Glomerular visceral epithelial cell (primary cell): Measurements from ENCODE around the gene SPDYC.
"Not testable (repeated sequence)": the region's sequence is repeated elsewhere in the genome, so short reads cannot be mapped to it uniquely, and the experiment has no call there.

Source experiments
- DNase-seq: peaks from one replicate; pipeline ENCODE4 v3.0.0-alpha.2; 2016; ENCODE audit errors: extremely low spot score

SPDYC gene

GRCh38 chr11:65134240-65134951 lies 35.6 kb upstream of the SPDYC start, which contains the start of gene SYVN1:
Gene SYVN1, minus strand, starts transcription at chr11:65134519. Its CDS starts 918 bp downstream, at chr11:65133601.
- peak; percentile 80 for DNase-seq

GRCh38 chr11:65134952-65135632 lies 34.9 kb upstream of the SPDYC start:
- peak; percentile 95 for DNase-seq

- no peak for DNase-seq
Observed at GRCh38 chr11:65135633-65136145, 34.3 kb upstream of the SPDYC start.

GRCh38 chr11:65136515-65137096 lies 33.4 kb upstream of the SPDYC start:
- DNase-seq, result no peak

GRCh38 chr11:65141896-65142494 lies 28.0 kb upstream of the SPDYC start:
- DNase-seq, result no peak

- no peak for DNase-seq
Observed at GRCh38 chr11:65147352-65148075, 22.5 kb upstream of the SPDYC start.

GRCh38 chr11:65148657-65149056 lies 21.4 kb upstream of the SPDYC start:
- no peak for DNase-seq

- DNase-seq, result not testable (repeated sequence)
Observed at GRCh38 chr11:65150131-65150508, 19.9 kb upstream of the SPDYC start.

GRCh38 chr11:65150509-65151299 lies 19.3 kb upstream of the SPDYC start:
- DNase-seq, result peak; percentile 89

- DNase-seq, result no peak
Observed at GRCh38 chr11:65151331-65151899, 18.6 kb upstream of the SPDYC start.

- no peak for DNase-seq
Observed at GRCh38 chr11:65152122-65152521, 17.9 kb upstream of the SPDYC start.

GRCh38 chr11:65156256-65156655 lies 13.8 kb upstream of the SPDYC start:
- no peak for DNase-seq

GRCh38 chr11:65156926-65157325 lies 13.1 kb upstream of the SPDYC start:
- no peak for DNase-seq

- DNase-seq, result no peak
Observed at GRCh38 chr11:65157336-65157735, 12.7 kb upstream of the SPDYC start.

GRCh38 chr11:65159012-65159411 lies 11.0 kb upstream of the SPDYC start:
- no peak for DNase-seq

- DNase-seq, result no peak
Observed at GRCh38 chr11:65160643-65161042, 9.4 kb upstream of the SPDYC start.

- DNase-seq, result no peak
Observed at GRCh38 chr11:65163684-65164083, 6.3 kb upstream of the SPDYC start.

- DNase-seq, result no peak
Observed at GRCh38 chr11:65165410-65166317, 4.4 kb upstream of the SPDYC start.

GRCh38 chr11:65166893-65167292 lies 3.1 kb upstream of the SPDYC start:
- no peak for DNase-seq
